Gastrocnemius medialis (tissue), 4 donors: ENCODE measurements around the gene ENDOU.

Source experiments
- CTCF ChIP-seq, 5 experiments: fragments of 450-650 bp in 3 of 5; fragments of 200-600 bp in 2 of 5; sonication (generic) in 2 of 5; IDR thresholded peaks in 4 of 5; conservative IDR thresholded peaks in 1 of 5; 1 replicate in 4 of 5; 2 replicates in 1 of 5; pipeline ENCODE4 v1.5.1; 2016 to 2019; ENCODE audit warnings: antibody characterized with exemption in 5 of 5, mild to moderate bottlenecking in 3 of 5, moderate library complexity in 3 of 5
- POLR2A ChIP-seq, 2 donors: fragments of 450-650 bp; IDR thresholded peaks; one replicate each; pipeline ENCODE4 v1.6.1; 2017; ENCODE audit warnings: antibody characterized with exemption in 2 of 2, mild to moderate bottlenecking in 2 of 2, moderate library complexity in 2 of 2

DNA sequence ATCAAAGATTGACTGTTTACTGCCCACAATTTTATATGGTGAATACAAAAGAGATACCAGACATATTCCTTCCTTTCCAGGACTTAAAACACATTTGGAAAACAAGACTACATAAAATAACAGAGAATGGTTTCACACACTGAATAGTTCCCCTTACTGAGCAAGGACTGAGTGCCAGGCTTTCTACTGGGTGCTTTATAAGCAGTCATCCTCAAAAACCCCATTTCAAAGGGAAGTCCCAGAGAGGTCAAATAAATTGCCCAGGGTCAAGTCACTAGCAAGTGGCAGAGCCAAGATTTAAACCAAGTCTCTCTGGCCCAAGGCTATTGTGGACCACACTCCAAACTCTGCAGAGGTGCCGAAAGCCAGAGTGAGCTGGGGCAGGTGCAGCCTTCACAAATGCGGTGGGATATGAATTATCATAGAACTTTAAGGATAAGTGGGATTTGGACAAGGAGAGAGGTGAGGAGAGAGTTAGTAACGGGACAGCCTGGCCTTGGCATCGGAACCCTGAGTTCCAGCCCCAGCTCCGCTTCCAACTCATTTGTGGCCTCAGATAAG lies 10.4 kb downstream of the ENDOU start:
- TF ChIP-seq CTCF (IDR thresholded peaks at IDR 0.05 in 4 of 5, conservative IDR thresholded peaks at IDR 0.05 in 1 of 5) (no peak), POLR2A (IDR thresholded peaks at IDR 0.05) (no peak)
